Left lung (tissue), 10 donors: ENCODE data around the gene EIPR1. TPM values are rescaled to one million over a fixed set of nuclear protein-coding genes. Genes with fewer than 3 reads are reported as not detected.
"Not testable (repeated sequence)": the region's sequence is repeated elsewhere in the genome, so short reads cannot be mapped to it uniquely, and the experiment has no call there.

ENCODE experiments used
- ATAC-seq: fragments of 200-7000 bp; cut with Tn5 transposase; one replicate; pipeline ENCODE4 v1.9.1; 2020; ENCODE audit warnings: moderate library complexity
- DNase-seq, 4 donors: peaks; one replicate each; pipeline ENCODE4 v3.0.0-alpha.2; 2013 to 2020
- H3K27ac ChIP-seq, 2 donors: fragments of 200-600 bp; sonication (generic) in 1 of 2; one replicate each; pipeline versions ENCODE4 v1.5.0 to v1.8.0; 2020 to 2021
- H3K27me3 ChIP-seq, 2 donors: fragments of 200-600 bp; sonication (generic) in 1 of 2; one replicate each; pipeline versions ENCODE4 v1.5.0 to v1.8.0; 2020 to 2021
- H3K36me3 ChIP-seq, 2 donors: fragments of 200-600 bp; sonication (generic) in 1 of 2; one replicate each; pipeline versions ENCODE4 v1.5.0 to v1.8.0; 2020 to 2021
- H3K4me1 ChIP-seq, 2 donors: fragments of 200-600 bp; one replicate each; pipeline ENCODE4 v1.8.0; 2021
- H3K4me3 ChIP-seq, 2 donors: fragments of 200-600 bp; sonication (generic) in 1 of 2; one replicate each; pipeline versions ENCODE4 v1.5.0 to v1.8.0; 2020 to 2021; ENCODE audit warnings: mild to moderate bottlenecking in 1 of 2
- H3K9me3 ChIP-seq, 2 donors: fragments of 200-600 bp; sonication (generic) in 1 of 2; one replicate each; pipeline versions ENCODE4 v1.5.0 to v1.8.0; 2020 to 2021
- intact Hi-C, 2 donors: fragments of 100-400 bp; cut with DNase I; formaldehyde crosslinking; loops; one replicate each; pipeline versions ENCODE4 v1.11.2 to v1.14.2; 2022
- polyA plus RNA-seq, 6 donors: library from polyadenylated mRNA; unstranded; fragments of 120-200 nt; gene quantifications; one replicate each; pipeline ENCODE4 v1.2.1, GENCODE V29; 2013; ENCODE audit not compliant: insufficient read length in 6 of 6
- total RNA-seq, 2 donors: library from RNA; stranded (reverse); fragmentation: NEBNext Ultra II Directional; extraction: Animal tissue kit (Norgen Biotek cat#: 25700); gene quantifications; one replicate each; pipeline ENCODE4 v1.2.1, GENCODE V29; 2021
- TF ChIP-seq, protein P1 (sequence below), 2 donors: fragments of 200-600 bp; sonication (generic) in 1 of 2; IDR thresholded peaks; one replicate each; pipeline versions ENCODE4 v1.5.0 to v1.8.0; 2021; ENCODE audit warnings: antibody characterized with exemption in 2 of 2
- donor health status: DM: no; HTN: yes; CAD: no.
- donor health status: DM: no; HTN: no; CAD: no.

Gene EIPR1
- total and polyA plus RNA-seq, 8 donors: 18.1 to 24.4 (median 21.0) TPM

DNA sequence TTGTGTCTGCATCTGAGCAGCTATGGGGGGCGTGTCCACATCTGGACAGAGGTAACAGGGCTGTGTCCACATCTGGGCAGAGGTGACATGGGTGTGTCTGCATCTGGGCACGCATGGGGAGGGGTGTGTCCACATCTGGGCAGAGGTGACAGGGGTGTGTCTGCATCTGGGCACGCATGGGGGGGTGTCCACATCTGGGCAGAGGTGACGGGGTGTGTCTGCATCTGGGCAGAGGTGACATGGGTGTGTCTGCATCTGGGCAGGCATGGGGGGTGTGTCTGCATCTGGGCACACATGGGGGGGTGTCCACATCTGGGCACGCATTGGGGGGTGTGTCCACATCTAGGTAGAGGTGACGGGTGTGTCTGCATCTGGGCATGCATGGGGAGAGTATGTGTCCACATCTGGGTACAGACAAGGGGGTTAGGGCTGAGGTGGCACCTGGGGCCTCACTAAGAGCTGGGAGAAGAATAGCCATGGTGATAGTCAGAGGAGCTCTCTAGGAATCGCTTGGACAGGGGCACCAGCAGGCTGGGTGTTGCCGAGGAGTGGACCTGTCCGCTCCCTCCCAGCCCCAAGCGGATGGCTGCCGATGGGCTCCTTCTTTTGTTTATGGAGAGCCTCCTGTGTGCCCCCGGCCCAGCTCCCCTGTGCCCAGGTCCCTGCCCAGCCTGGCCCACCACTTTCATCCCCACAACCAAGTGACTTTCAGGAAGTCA is 177.8 kb downstream of the EIPR1 start:
- intact Hi-C loops: no loop called here
- DNase-seq (no peak), ATAC-seq (no peak)
- no peaks in the 10 kb centered on the region for H3K27me3 ChIP-seq
- H3K9me3 ChIP-seq: no peaks in the 10 kb centered on the region
- peaks cover 0 to 18% of the 10 kb centered on the region in 2 donors for H3K36me3 ChIP-seq
- H3K4me1 ChIP-seq: peaks cover 0 to 12% of the 10 kb centered on the region in 2 donors
- H3K4me3 ChIP-seq: no peak overlapping the region
- no peak overlapping the region for H3K27ac ChIP-seq
- TF ChIP-seq, protein P1, sequence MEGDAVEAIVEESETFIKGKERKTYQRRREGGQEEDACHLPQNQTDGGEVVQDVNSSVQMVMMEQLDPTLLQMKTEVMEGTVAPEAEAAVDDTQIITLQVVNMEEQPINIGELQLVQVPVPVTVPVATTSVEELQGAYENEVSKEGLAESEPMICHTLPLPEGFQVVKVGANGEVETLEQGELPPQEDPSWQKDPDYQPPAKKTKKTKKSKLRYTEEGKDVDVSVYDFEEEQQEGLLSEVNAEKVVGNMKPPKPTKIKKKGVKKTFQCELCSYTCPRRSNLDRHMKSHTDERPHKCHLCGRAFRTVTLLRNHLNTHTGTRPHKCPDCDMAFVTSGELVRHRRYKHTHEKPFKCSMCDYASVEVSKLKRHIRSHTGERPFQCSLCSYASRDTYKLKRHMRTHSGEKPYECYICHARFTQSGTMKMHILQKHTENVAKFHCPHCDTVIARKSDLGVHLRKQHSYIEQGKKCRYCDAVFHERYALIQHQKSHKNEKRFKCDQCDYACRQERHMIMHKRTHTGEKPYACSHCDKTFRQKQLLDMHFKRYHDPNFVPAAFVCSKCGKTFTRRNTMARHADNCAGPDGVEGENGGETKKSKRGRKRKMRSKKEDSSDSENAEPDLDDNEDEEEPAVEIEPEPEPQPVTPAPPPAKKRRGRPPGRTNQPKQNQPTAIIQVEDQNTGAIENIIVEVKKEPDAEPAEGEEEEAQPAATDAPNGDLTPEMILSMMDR (IDR thresholded peaks at IDR 0.05): no peak

DNA sequence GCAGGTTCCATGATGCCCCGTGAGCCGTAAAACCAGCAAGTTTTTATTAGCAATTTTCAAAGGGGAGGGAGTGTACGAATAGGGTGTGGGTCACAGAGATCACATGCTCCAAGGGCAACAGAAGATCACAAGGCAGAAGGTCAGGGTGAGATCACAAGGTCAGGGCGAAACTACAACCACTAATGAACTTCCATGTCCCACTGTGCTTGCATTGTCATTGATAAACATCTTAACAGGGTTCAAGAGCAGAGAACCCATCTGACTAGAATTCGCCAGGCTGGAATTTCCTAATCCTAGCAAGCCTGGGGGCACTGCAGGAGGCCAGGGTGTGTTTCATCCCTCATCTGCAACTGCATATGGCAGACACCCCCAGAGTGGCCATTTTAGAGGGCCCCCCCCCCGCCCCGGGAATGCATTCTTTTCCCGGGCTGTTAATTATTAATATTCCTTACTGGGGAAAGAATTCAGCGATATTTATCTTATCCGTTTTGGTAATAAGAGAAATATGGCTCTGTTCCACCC is 178.9 kb downstream of the EIPR1 start:
- H3K9me3 ChIP-seq, intact Hi-C loops, H3K27ac ChIP-seq, H3K27me3 ChIP-seq, H3K4me3 ChIP-seq, DNase-seq, ATAC-seq: not testable (repeated sequence)
- peaks cover 0 to 25% of the 10 kb centered on the region in 2 donors for H3K36me3 ChIP-seq
- peaks cover 0 to 12% of the 10 kb centered on the region in 2 donors for H3K4me1 ChIP-seq

DNA sequence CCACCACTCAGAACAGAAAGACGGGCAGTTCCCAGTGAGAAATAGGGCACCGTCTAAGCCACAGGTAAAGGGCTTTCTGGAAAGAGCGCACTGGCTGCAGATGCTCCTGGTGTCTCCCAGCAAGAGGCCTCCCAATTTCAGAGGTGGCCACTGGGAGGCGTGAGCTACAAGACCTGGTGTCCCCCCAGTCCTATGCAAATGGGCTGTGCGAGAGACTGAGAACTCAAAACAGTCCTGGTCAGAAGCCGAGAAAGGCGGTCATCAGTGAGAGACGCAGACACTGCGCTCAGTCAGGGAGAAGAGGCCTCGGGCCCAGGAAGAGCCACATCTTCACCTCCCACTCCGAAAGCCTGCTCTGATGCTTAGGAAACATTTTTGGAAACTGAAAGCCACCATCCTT is 179.5 kb downstream of the EIPR1 start:
- no peak overlapping the region for H3K27ac ChIP-seq
- H3K27me3 ChIP-seq: no peaks in the 10 kb centered on the region
- H3K4me1 ChIP-seq: peaks cover 2 to 12% of the 10 kb centered on the region in 2 donors
- ATAC-seq (no peak), DNase-seq (no peak)
- TF ChIP-seq, protein P1 (IDR thresholded peaks at IDR 0.05): no peak
- H3K36me3 ChIP-seq: peaks cover 0 to 28% of the 10 kb centered on the region in 2 donors
- H3K4me3 ChIP-seq: no peak overlapping the region
- no peaks in the 10 kb centered on the region for H3K9me3 ChIP-seq
- intact Hi-C loops: no loop called here

DNA sequence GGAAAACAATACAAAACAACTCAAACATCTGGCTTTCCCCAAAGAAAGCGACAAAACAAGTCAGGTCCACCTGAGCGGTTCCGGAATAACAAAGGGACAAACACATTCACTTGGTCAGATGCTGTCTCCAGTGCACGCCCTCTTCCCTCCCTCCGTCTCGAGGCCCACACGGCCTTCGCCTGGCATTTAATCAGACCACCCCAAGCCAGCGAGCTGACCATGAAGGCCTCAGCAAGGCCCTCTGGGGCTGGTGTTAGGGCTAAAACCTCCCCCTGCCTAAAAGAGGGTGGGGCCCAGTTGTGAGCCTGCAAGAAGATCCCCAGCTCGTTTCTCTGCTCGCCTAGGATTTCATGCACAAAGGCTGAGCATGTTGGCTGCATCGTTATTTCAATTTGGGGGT is 180.3 kb downstream of the EIPR1 start:
- H3K36me3 ChIP-seq: peaks cover 0 to 36% of the 10 kb centered on the region in 2 donors

DNA sequence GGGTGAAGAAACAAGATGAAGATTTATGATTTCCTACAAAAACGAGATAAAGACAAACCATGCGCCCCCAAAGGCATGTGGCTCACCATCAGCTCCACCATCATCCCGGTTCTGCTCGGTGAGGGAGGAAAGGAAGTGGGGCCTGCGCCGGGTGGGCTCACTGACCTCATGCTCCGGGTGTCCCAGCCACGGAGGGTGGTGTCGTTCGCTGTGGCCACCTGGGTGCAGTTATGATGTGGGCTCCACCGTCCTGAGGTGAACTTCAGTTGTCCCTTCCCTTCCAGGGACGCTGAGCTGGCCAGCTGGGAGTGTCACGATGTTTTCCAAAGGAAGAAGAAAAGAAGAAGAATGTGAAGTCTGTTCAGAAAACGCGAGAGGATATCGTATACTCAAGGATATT is 180.9 kb downstream of the EIPR1 start:
- ATAC-seq: no peak
- Histone ChIP-seq H3K27me3 (no peaks in the 10 kb centered on the region), H3K27ac (no peak overlapping the region), H3K4me1 (peaks cover 5 to 12% of the 10 kb centered on the region in 2 donors), H3K4me3 (no peak overlapping the region), H3K36me3 (peaks cover 0 to 42% of the 10 kb centered on the region in 2 donors), H3K9me3 (no peaks in the 10 kb centered on the region)
- TF ChIP-seq, protein P1 (IDR thresholded peaks at IDR 0.05): no peak
- no peak for DNase-seq
- intact Hi-C loops: no loop called here

More for the DNA sequence above, 180.3 kb downstream of the EIPR1 start:
- TF ChIP-seq, protein P1 (IDR thresholded peaks at IDR 0.05): no peak
- no peak for DNase-seq
- Histone ChIP-seq H3K9me3 (no peaks in the 10 kb centered on the region), H3K4me3 (no peak overlapping the region), H3K27ac (no peak overlapping the region), H3K27me3 (no peaks in the 10 kb centered on the region), H3K4me1 (peaks cover 5 to 12% of the 10 kb centered on the region in 2 donors)
- no peak for ATAC-seq
- intact Hi-C loops: no loop called here
